Midbrain (tissue), 1 donor: Measurements from ENCODE around the gene TMEM101.
"Not testable (repeated sequence)": the region's sequence is repeated elsewhere in the genome, so short reads cannot be mapped to it uniquely, and the experiment has no call there.

ENCODE experiments used
- DNase-seq: peaks from one replicate; lab custom pipeline; 2025; lab: John Stamatoyannopoulos, UW

The TMEM101 gene

GRCh38 chr17:43975898-43976297 is 38.9 kb downstream of the TMEM101 start:
- DNase-seq, result no peak

GRCh38 chr17:43974382-43975266 is 40.1 kb downstream of the TMEM101 start:
- DNase-seq, result no peak

DNA sequence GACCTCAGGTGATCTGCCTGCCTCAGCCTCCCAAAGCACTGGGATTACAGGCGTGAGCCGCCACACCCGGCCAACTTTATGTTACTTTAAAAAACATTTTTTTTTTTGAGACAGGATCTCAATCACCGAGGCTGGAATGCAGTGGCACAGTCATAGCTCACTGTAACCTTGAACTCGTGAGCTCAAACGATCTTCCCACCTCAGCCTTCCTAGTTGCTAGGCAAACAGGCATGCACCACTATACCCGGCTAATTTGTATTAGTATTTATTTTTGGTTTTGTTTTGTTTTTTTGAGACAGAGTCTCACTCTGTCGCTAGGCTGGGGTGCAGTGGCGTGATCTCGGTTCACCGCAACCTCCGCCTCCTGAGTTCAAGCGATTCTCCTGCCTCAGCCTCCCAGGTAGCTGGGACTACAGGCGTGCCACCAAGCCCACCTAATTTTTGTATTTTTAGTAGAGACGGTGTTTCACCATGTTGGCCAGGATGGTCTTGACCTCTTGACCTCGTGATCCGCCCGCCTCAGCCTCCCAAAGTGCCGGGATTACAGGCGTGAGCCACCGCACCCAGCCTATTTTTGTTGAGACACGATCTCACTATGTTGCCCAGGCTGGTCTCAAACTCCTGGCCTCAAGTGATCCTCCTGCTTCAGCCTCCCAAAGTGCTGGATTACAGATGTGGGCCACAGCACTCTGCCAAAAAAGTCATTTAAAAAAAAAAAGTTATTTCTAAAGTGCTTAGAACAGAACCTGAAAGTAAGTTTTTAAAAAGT is 42.1 kb downstream of the TMEM101 start:
- DNase-seq, result not testable (repeated sequence)

- DNase-seq, result not testable (repeated sequence)
Measured at GRCh38 chr17:43971436-43971835, 43.3 kb downstream of the TMEM101 start.

GRCh38 chr17:43970366-43970765 is 44.4 kb downstream of the TMEM101 start:
- DNase-seq, result no peak

- DNase-seq, result no peak
Measured at GRCh38 chr17:43967251-43967875, 47.4 kb downstream of the TMEM101 start.

GRCh38 chr17:43966276-43966675 is 48.5 kb downstream of the TMEM101 start:
- no peak for DNase-seq

DNA sequence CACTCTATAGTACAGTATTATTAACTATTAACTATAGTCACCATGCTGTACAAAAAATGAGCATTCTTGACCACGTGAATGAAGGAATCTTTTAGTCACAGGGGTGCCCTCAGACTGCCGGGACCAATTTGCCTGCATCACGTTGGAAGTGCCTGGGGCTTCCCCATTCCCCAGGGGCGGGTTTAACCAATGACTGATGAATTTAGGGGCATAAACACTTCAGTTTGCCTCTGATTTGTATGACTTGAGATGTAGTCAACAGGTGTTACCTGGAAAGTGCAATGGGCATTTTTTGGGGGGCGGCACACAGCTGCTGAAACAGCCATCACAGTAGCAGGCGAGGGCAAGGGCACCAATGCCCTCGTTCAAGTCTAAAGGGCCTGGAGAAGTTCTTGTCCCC is 52.3 kb downstream of the TMEM101 start:
- no peak for DNase-seq

GRCh38 chr17:43961954-43962353 is 52.8 kb downstream of the TMEM101 start:
- no peak for DNase-seq

- not testable (repeated sequence) for DNase-seq
Measured at GRCh38 chr17:43961292-43961691, 53.5 kb downstream of the TMEM101 start.
